Body of pancreas (tissue), 4 donors: ENCODE data around the gene PLCB2.

Experiments
- CTCF ChIP-seq, 7 experiments: fragments of 450-650 bp in 4 of 7; fragments of 200-600 bp in 3 of 7; sonication (generic) in 3 of 7; IDR thresholded peaks; one replicate each; pipeline ENCODE4 v1.5.1; 2016 to 2019; ENCODE audit warnings: antibody characterized with exemption in 7 of 7
- POLR2A ChIP-seq, 3 donors: fragments of 450-650 bp; IDR thresholded peaks; one replicate each; pipeline ENCODE4 v1.6.1; 2016; ENCODE audit warnings: antibody characterized with exemption in 3 of 3, mild to moderate bottlenecking in 2 of 3

- TF ChIP-seq CTCF (IDR thresholded peaks at IDR 0.05) (peak; percentile 40 to 85 (median 66)), POLR2A (IDR thresholded peaks at IDR 0.05) (peak; percentile 12 to 18 (median 17))
Observed at GRCh38 chr15:40323239-40323952, 15.7 kb upstream of the PLCB2 start, which contains the start of gene INAFM2.
